Measurements from ENCODE around the gene RBM8A.
A peak's percentile ranks its signal among the peaks of the same experiment; 100 is the strongest.
"Not testable (repeated sequence)": the region's sequence is repeated elsewhere in the genome, so short reads cannot be mapped to it uniquely, and the experiment has no call there.

Gene RBM8A

GRCh38 chr1:145956361-145956760 lies 29.1 kb upstream of the RBM8A start:
- DNase-seq: no peak

GRCh38 chr1:145955436-145955835 lies 28.2 kb upstream of the RBM8A start:
- no peak for DNase-seq

- no peak for DNase-seq
These were observed 26.6 kb upstream of the RBM8A start for GRCh38 chr1:145953861-145954260.

- DNase-seq: no peak
These were observed 25.6 kb upstream of the RBM8A start for GRCh38 chr1:145952903-145953302.

GRCh38 chr1:145951526-145951925 lies 24.2 kb upstream of the RBM8A start:
- no peak for DNase-seq

GRCh38 chr1:145949219-145949618 lies 21.9 kb upstream of the RBM8A start:
- no peak for DNase-seq

- no peak for DNase-seq
These were observed 20.3 kb upstream of the RBM8A start for GRCh38 chr1:145947551-145947950.

GRCh38 chr1:145946477-145946986 lies 19.2 kb upstream of the RBM8A start:
- DNase-seq: no peak

- no peak for DNase-seq
These were observed 17.2 kb upstream of the RBM8A start for GRCh38 chr1:145944532-145944931.

GRCh38 chr1:145942871-145943270 lies 15.6 kb upstream of the RBM8A start:
- no peak for DNase-seq

- DNase-seq: no peak
These were observed 15.1 kb upstream of the RBM8A start for GRCh38 chr1:145942405-145942804.

GRCh38 chr1:145937436-145937835 lies 10.2 kb upstream of the RBM8A start:
- no peak for DNase-seq

GRCh38 chr1:145936247-145936646 lies 9.0 kb upstream of the RBM8A start:
- no peak for DNase-seq

- DNase-seq: no peak
These were observed 8.4 kb upstream of the RBM8A start for GRCh38 chr1:145935708-145936107.

GRCh38 chr1:145932522-145933009 lies 5.3 kb upstream of the RBM8A start:
- DNase-seq: not testable (repeated sequence)

GRCh38 chr1:145927916-145928643 lies 796 bp upstream of the RBM8A start:
- no peak for DNase-seq

- no peak for DNase-seq
These were observed 610 bp downstream of the RBM8A start for GRCh38 chr1:145926686-145927062.

- no peak for DNase-seq
These were observed 5.0 kb downstream of the RBM8A start for GRCh38 chr1:145922266-145922665.

- DNase-seq: not testable (repeated sequence)
These were observed 7.0 kb downstream of the RBM8A start for GRCh38 chr1:145920297-145920696.

- peak in 1 of 2 experiments; percentile 41 for DNase-seq
These were observed 8.0 kb downstream of the RBM8A start for GRCh38 chr1:145918992-145919939.

- peak; percentile 68 to 77 for DNase-seq
These were observed 8.9 kb downstream of the RBM8A start, which contains the start of gene PEX11B for GRCh38 chr1:145918144-145918991. PEX11B (minus strand) TSS chr1:145918717; CDS start chr1:145918688, 29 bp downstream.

GRCh38 chr1:145917595-145917994 lies 9.7 kb downstream of the RBM8A start:
- DNase-seq: no peak

GRCh38 chr1:145916745-145917144 lies 10.5 kb downstream of the RBM8A start:
- DNase-seq: no peak

All from SW 1271 (cell line).